Activated B cell treated with CpG ODN at 0.5 μM for 24 hours (primary cell): ENCODE data around the gene IRS2. TPM values are rescaled to one million over a fixed set of nuclear protein-coding genes. Genes with fewer than 3 reads are reported as not detected.

Experiments
- ATAC-seq: fragments of 200-7000 bp; cut with Tn5 transposase; one replicate; pipeline ENCODE4 v1.10.0; 2021; ENCODE audit warnings: low read depth, mild to moderate bottlenecking, moderate library complexity
- CTCF ChIA-PET: fragments of 350-600 bp; sonication (Branson Sonifier 250); formaldehyde crosslinking; loops from one replicate; lab custom pipeline; 2021; ENCODE audit warnings: antibody characterized with exemption; lab: Charles Lee
- POLR2A ChIA-PET: fragments of 350-600 bp; sonication (Branson Sonifier 250); formaldehyde crosslinking; loops from one replicate; lab custom pipeline; 2021; ENCODE audit warnings: antibody characterized with exemption; lab: Charles Lee
- DNase-seq: peaks from one replicate; pipeline ENCODE4 v3.0.0; 2022
- H3K27ac Mint-ChIP-seq: one replicate; pipeline ENCODE4 v1.8.0; 2020; ENCODE audit warnings: mixed read lengths
- H3K27me3 Mint-ChIP-seq: one replicate; pipeline ENCODE4 v1.8.0; 2021; ENCODE audit warnings: mixed read lengths
- H3K36me3 Mint-ChIP-seq: one replicate; pipeline ENCODE4 v1.8.0; 2021; ENCODE audit warnings: low read depth, mixed read lengths
- H3K4me1 Mint-ChIP-seq: one replicate; pipeline ENCODE4 v1.8.0; 2021; ENCODE audit warnings: mixed read lengths
- H3K4me3 Mint-ChIP-seq: one replicate; pipeline ENCODE4 v1.8.0; 2020; ENCODE audit warnings: mild to moderate bottlenecking, mixed read lengths
- H3K9me3 Mint-ChIP-seq: one replicate; pipeline ENCODE4 v1.8.0; 2020; ENCODE audit warnings: mixed read lengths
- CTCF ChIP-seq: fragments of 200-600 bp; IDR thresholded peaks from one replicate; pipeline ENCODE4 v1.8.0; 2022; ENCODE audit warnings: antibody characterized with exemption, mild to moderate bottlenecking
- intact Hi-C: fragments of 100-400 bp; cut with micrococcal nuclease; formaldehyde crosslinking; loops from one replicate; pipeline ENCODE4 v1.15.1; 2024
- total RNA-seq: library from RNA; stranded (reverse); gene quantifications from 2 replicates; pipeline ENCODE4 v1.2.3, GENCODE V29; 2022

IRS2 gene
- total RNA-seq, 1 donor from 2014 or later: 4.2 TPM

- Mint-ChIP-seq H3K27ac (no peak overlapping the region), H3K4me3 (peak overlapping the region; percentile 75), H3K9me3 (no peaks in the 10 kb centered on the region), H3K27me3 (peaks cover 4% of the 10 kb centered on the region), H3K4me1 (peaks cover 7% of the 10 kb centered on the region), H3K36me3 (peaks cover 6% of the 10 kb centered on the region)
- DNase-seq (peak; percentile 34), ATAC-seq (peak; percentile 19)
- intact Hi-C loops: loop anchor here (1.0 to 10.0 kb wide), 6 partner anchors 624 to 1571 kb away; partner anchors contain the start of genes ANKRD10, ING1, LIG4 and TNFSF13B
- ChIA-PET POLR2A (interaction anchor here (1.3 to 1.5 kb wide), 2 partner anchors 624 kb away, joined by 4 to 9 read pairs; no protein-coding TSS in a partner anchor), CTCF (interaction anchor here (1.2 kb wide), 1 partner anchor 640 kb away, joined by 7 read pairs; no protein-coding TSS in a partner anchor)
- TF ChIP-seq CTCF: no peak
Observed at GRCh38 chr13:109785892-109786450, 412 bp downstream of the IRS2 start.

GRCh38 chr13:109785141-109785891 lies 1.1 kb downstream of the IRS2 start:
- no peak overlapping the region for H3K27ac Mint-ChIP-seq
- ATAC-seq: no peak
- POLR2A ChIA-PET: interaction anchor here (1.5 kb wide), 1 partner anchor 623 kb away, joined by 9 read pairs; no protein-coding TSS in a partner anchor

GRCh38 chr13:109784590-109785140 lies 1.7 kb downstream of the IRS2 start:
- POLR2A ChIA-PET: interaction anchor here (1.5 kb wide), 1 partner anchor 622 kb away, joined by 9 read pairs; no protein-coding TSS in a partner anchor
- DNase-seq: peak; percentile 69
- no peak for TF ChIP-seq CTCF
- H3K9me3 Mint-ChIP-seq: no peaks in the 10 kb centered on the region
- no peak overlapping the region for H3K27ac Mint-ChIP-seq
- H3K4me3 Mint-ChIP-seq: peak overlapping the region; percentile 66
- intact Hi-C loops: loop anchor here (1.0 to 10.0 kb wide), 6 partner anchors 639 to 1517 kb away; partner anchors contain the start of genes ANKRD10, ING1 and TNFSF13B
- H3K27me3 Mint-ChIP-seq: peaks cover 4% of the 10 kb centered on the region
- ATAC-seq: peak; percentile 15
- H3K4me1 Mint-ChIP-seq: peaks cover 20% of the 10 kb centered on the region
- CTCF ChIA-PET: interaction anchor here (0.7 to 1.4 kb wide), 7 partner anchors 11 to 870 kb away, joined by 3 to 7 read pairs (median 3); no protein-coding TSS in a partner anchor
- peaks cover 11% of the 10 kb centered on the region for H3K36me3 Mint-ChIP-seq

More at GRCh38 chr13:109785141-109785891, 1.1 kb downstream of the IRS2 start:
- Mint-ChIP-seq H3K36me3 (peaks cover 9% of the 10 kb centered on the region), H3K4me3 (peak overlapping the region; percentile 75), H3K9me3 (no peaks in the 10 kb centered on the region), H3K4me1 (peaks cover 13% of the 10 kb centered on the region), H3K27me3 (peaks cover 4% of the 10 kb centered on the region)
- peak; percentile 46 for DNase-seq
- intact Hi-C loops: loop anchor here (5.0 to 10.0 kb wide), 4 partner anchors 929 to 1518 kb away; partner anchors contain the start of genes ANKRD10, ING1 and TNFSF13B
- TF ChIP-seq CTCF: no peak
- CTCF ChIA-PET: interaction anchor here (0.7 to 1.4 kb wide), 7 partner anchors 11 to 870 kb away, joined by 3 to 7 read pairs (median 3); no protein-coding TSS in a partner anchor

- Mint-ChIP-seq H3K4me3 (no peak overlapping the region), H3K4me1 (peaks cover 27% of the 10 kb centered on the region), H3K9me3 (no peaks in the 10 kb centered on the region), H3K36me3 (peaks cover 11% of the 10 kb centered on the region), H3K27ac (no peak overlapping the region), H3K27me3 (peaks cover 4% of the 10 kb centered on the region)
- no peak for TF ChIP-seq CTCF
- DNase-seq (no peak), ATAC-seq (no peak)
- intact Hi-C loops: loop anchor here (1.0 to 10.0 kb wide), 4 partner anchors 639 to 1459 kb away; partner anchors contain the start of gene ING1
- POLR2A ChIA-PET: interaction anchor here (1.5 kb wide), 1 partner anchor 622 kb away, joined by 9 read pairs; no protein-coding TSS in a partner anchor
- CTCF ChIA-PET: interaction anchor here (1.4 kb wide), 1 partner anchor 869 kb away, joined by 3 read pairs; no protein-coding TSS in a partner anchor
Observed at GRCh38 chr13:109783815-109784589, 2.4 kb downstream of the IRS2 start.
